Pulmonary artery endothelial cell (primary cell): ENCODE results near the gene WDFY4. TPM values are rescaled to one million over a fixed set of nuclear protein-coding genes. Genes with fewer than 3 reads are reported as not detected.

Experiments
- DNase-seq: peaks from one replicate; pipeline ENCODE4 v3.0.0-alpha.2; 2011; ENCODE audit warnings: low read depth, low spot score
- total RNA-seq: library from RNA; depleted of rRNA; stranded (reverse); fragments of >200 nt; gene quantifications from 2 replicates; pipeline ENCODE4 v1.2.3, GENCODE V29; 2014

WDFY4 gene
- total RNA-seq, 1 donor from 2014 or later: 19.1 TPM

GRCh38 chr10:48872234-48872633 lies 187.6 kb downstream of the WDFY4 start:
- no peak for DNase-seq

GRCh38 chr10:48878091-48878490 lies 193.4 kb downstream of the WDFY4 start:
- DNase-seq: no peak

- no peak for DNase-seq
Observed at GRCh38 chr10:48879451-48879850, 194.8 kb downstream of the WDFY4 start.

- DNase-seq: no peak
Observed at GRCh38 chr10:48880016-48880705, 195.5 kb downstream of the WDFY4 start.

GRCh38 chr10:48881937-48882336 lies 197.3 kb downstream of the WDFY4 start:
- DNase-seq: no peak

GRCh38 chr10:48882881-48883280 lies 198.2 kb downstream of the WDFY4 start:
- DNase-seq: no peak

GRCh38 chr10:48883701-48884100 lies 199.0 kb downstream of the WDFY4 start:
- no peak for DNase-seq

- DNase-seq: no peak
Observed at GRCh38 chr10:48884179-48885045, 199.7 kb downstream of the WDFY4 start.

- peak; percentile 8 for DNase-seq
Observed at GRCh38 chr10:48885376-48885775, 200.7 kb downstream of the WDFY4 start.

GRCh38 chr10:48887982-48888381 lies 203.3 kb downstream of the WDFY4 start:
- DNase-seq: no peak

GRCh38 chr10:48890888-48891850 lies 206.5 kb downstream of the WDFY4 start:
- no peak for DNase-seq

- DNase-seq: no peak
Observed at GRCh38 chr10:48894911-48895802, 210.5 kb downstream of the WDFY4 start.

- DNase-seq: no peak
Observed at GRCh38 chr10:48895803-48896195, 211.1 kb downstream of the WDFY4 start.

- DNase-seq: no peak
Observed at GRCh38 chr10:48896756-48897440, 212.2 kb downstream of the WDFY4 start.

- no peak for DNase-seq
Observed at GRCh38 chr10:48897441-48897790, 212.7 kb downstream of the WDFY4 start.

- DNase-seq: no peak
Observed at GRCh38 chr10:48898426-48898825, 213.8 kb downstream of the WDFY4 start.

- no peak for DNase-seq
Observed at GRCh38 chr10:48899781-48900180, 215.1 kb downstream of the WDFY4 start.

- no peak for DNase-seq
Observed at GRCh38 chr10:48900371-48900801, 215.7 kb downstream of the WDFY4 start.

- no peak for DNase-seq
Observed at GRCh38 chr10:48901319-48901718, 216.6 kb downstream of the WDFY4 start.

GRCh38 chr10:48902096-48902495 lies 217.4 kb downstream of the WDFY4 start:
- DNase-seq: no peak
